Measurements from ENCODE around the gene BRMS1L. TPM values are rescaled to one million over a fixed set of nuclear protein-coding genes. Genes with fewer than 3 reads are reported as not detected.
A peak's percentile ranks its signal among the peaks of the same experiment; 100 is the strongest.

The BRMS1L gene
- polyA plus RNA-seq, 1 donor (not counting 4 experiments of a cell fraction or from before 2014, with no cell fraction given) = 12.0 TPM

- no peak overlapping the region for H3K4me2 ChIP-seq (ENCODE audit: control insufficient read depth, extremely low read depth, insufficient read depth, low read depth, low read length)
- H3K27me3 ChIP-seq (ENCODE audit: control insufficient read depth, extremely low read depth, insufficient read depth, low read length) = no peaks in the 10 kb centered on the region
- no peaks in the 10 kb centered on the region for H4K20me1 ChIP-seq (ENCODE audit: control insufficient read depth, extremely low read depth, insufficient read depth, low read length)
- H3K9ac ChIP-seq (ENCODE audit: control insufficient read depth, extremely low read depth, insufficient read depth, low read length) = no peak overlapping the region
- no peak overlapping the region for H3K4me3 ChIP-seq (ENCODE audit: control insufficient read depth in 2 of 3, extremely low read depth in 1 of 3, insufficient read depth in 2 of 3, low read depth in 1 of 3, low read length in 3 of 3)
- H3K36me3 ChIP-seq (ENCODE audit: control insufficient read depth in 2 of 2, extremely low read depth in 1 of 2, insufficient read depth in 2 of 2, low read length in 2 of 2) = no peaks in the 10 kb centered on the region
- H3K9me3 ChIP-seq (ENCODE audit: control insufficient read depth, low read depth, low read length) = no peaks in the 10 kb centered on the region
- TF ChIP-seq, protein P1, sequence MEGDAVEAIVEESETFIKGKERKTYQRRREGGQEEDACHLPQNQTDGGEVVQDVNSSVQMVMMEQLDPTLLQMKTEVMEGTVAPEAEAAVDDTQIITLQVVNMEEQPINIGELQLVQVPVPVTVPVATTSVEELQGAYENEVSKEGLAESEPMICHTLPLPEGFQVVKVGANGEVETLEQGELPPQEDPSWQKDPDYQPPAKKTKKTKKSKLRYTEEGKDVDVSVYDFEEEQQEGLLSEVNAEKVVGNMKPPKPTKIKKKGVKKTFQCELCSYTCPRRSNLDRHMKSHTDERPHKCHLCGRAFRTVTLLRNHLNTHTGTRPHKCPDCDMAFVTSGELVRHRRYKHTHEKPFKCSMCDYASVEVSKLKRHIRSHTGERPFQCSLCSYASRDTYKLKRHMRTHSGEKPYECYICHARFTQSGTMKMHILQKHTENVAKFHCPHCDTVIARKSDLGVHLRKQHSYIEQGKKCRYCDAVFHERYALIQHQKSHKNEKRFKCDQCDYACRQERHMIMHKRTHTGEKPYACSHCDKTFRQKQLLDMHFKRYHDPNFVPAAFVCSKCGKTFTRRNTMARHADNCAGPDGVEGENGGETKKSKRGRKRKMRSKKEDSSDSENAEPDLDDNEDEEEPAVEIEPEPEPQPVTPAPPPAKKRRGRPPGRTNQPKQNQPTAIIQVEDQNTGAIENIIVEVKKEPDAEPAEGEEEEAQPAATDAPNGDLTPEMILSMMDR (optimal IDR thresholded peaks at IDR 0.05 in 1 of 3, IDR thresholded peaks at IDR 0.05 in 1 of 3, conservative IDR thresholded peaks at IDR 0.05 in 1 of 3; ENCODE audit: extremely low read depth in 1 of 3, insufficient read depth in 2 of 3, low read length in 3 of 3) = peak; percentile 43 to 55 (median 43)
- no peak for TF ChIP-seq EZH2 (IDR thresholded peaks at IDR 0.05; ENCODE audit: low read length)
- H2AFZ ChIP-seq (ENCODE audit: control insufficient read depth, low read length) = no peak overlapping the region
- DNase-seq (ENCODE audit: low read depth, low spot score) = no peak
- H3K9me1 ChIP-seq (ENCODE audit: control insufficient read depth, extremely low read depth, insufficient read depth, low read length) = no peaks in the 10 kb centered on the region
- H3K79me2 ChIP-seq (ENCODE audit: control insufficient read depth, insufficient read depth, low read length) = no peaks in the 10 kb centered on the region
- H3K4me1 ChIP-seq (ENCODE audit: control insufficient read depth, extremely low read depth, insufficient read depth, low read length) = peaks cover 19% of the 10 kb centered on the region
- no peak for FAIRE-seq
- dilution Hi-C loops (cut with MboI; ENCODE audit: extremely low pct_ligation_motif_present, low sequenced_read_pairs) = no loop called here
- no peak overlapping the region for H3K27ac ChIP-seq (ENCODE audit: control insufficient read depth, insufficient read depth, low read length)
Observed at GRCh38 chr14:35818346-35819115, 7.6 kb upstream of the BRMS1L start.

GRCh38 chr14:35819591-35820540 is 6.3 kb upstream of the BRMS1L start:
- Histone ChIP-seq H3K9ac (ENCODE audit: control insufficient read depth, extremely low read depth, insufficient read depth, low read length) (no peak overlapping the region), H3K27ac (ENCODE audit: control insufficient read depth, insufficient read depth, low read length) (no peak overlapping the region), H3K4me1 (ENCODE audit: control insufficient read depth, extremely low read depth, insufficient read depth, low read length) (peaks cover 19% of the 10 kb centered on the region), H4K20me1 (ENCODE audit: control insufficient read depth, extremely low read depth, insufficient read depth, low read length) (no peaks in the 10 kb centered on the region), H3K4me2 (ENCODE audit: control insufficient read depth, extremely low read depth, insufficient read depth, low read depth, low read length) (no peak overlapping the region), H3K27me3 (ENCODE audit: control insufficient read depth, extremely low read depth, insufficient read depth, low read length) (no peaks in the 10 kb centered on the region), H2AFZ (ENCODE audit: control insufficient read depth, low read length) (no peak overlapping the region), H3K4me3 (ENCODE audit: control insufficient read depth in 2 of 3, extremely low read depth in 1 of 3, insufficient read depth in 2 of 3, low read depth in 1 of 3, low read length in 3 of 3) (no peak overlapping the region), H3K79me2 (ENCODE audit: control insufficient read depth, insufficient read depth, low read length) (no peaks in the 10 kb centered on the region), H3K9me3 (ENCODE audit: control insufficient read depth, low read depth, low read length) (no peaks in the 10 kb centered on the region), H3K36me3 (ENCODE audit: control insufficient read depth in 2 of 2, extremely low read depth in 1 of 2, insufficient read depth in 2 of 2, low read length in 2 of 2) (no peaks in the 10 kb centered on the region), H3K9me1 (ENCODE audit: control insufficient read depth, extremely low read depth, insufficient read depth, low read length) (no peaks in the 10 kb centered on the region)
- no peak for DNase-seq (ENCODE audit: low read depth, low spot score)
- dilution Hi-C loops (cut with MboI; ENCODE audit: extremely low pct_ligation_motif_present, low sequenced_read_pairs) = no loop called here
- TF ChIP-seq, protein P1 (optimal IDR thresholded peaks at IDR 0.05 in 1 of 3, IDR thresholded peaks at IDR 0.05 in 1 of 3, conservative IDR thresholded peaks at IDR 0.05 in 1 of 3; ENCODE audit: extremely low read depth in 1 of 3, insufficient read depth in 2 of 3, low read length in 3 of 3) = no peak
- TF ChIP-seq EZH2 (IDR thresholded peaks at IDR 0.05; ENCODE audit: low read length) = no peak
- FAIRE-seq = no peak
